Fibroblast of skin of right quadriceps (primary cell): Measurements from ENCODE around the gene PRKN.

ENCODE experiments used
- DNase-seq: peaks from one replicate; pipeline ENCODE4 v3.0.0-alpha.2; 2013

Gene PRKN

GRCh38 chr6:161424421-161424820, 1303.1 kb downstream of the PRKN start:
- DNase-seq = no peak

- DNase-seq = no peak
These were observed 1304.6 kb downstream of the PRKN start for GRCh38 chr6:161422710-161423680.

GRCh38 chr6:161418463-161418945, 1309.1 kb downstream of the PRKN start:
- peak; percentile 84 for DNase-seq

GRCh38 chr6:161417717-161418462, 1309.7 kb downstream of the PRKN start:
- DNase-seq = peak; percentile 96

GRCh38 chr6:161415302-161415855, 1312.2 kb downstream of the PRKN start:
- no peak for DNase-seq

- DNase-seq = no peak
These were observed 1312.9 kb downstream of the PRKN start for GRCh38 chr6:161414707-161415106.

- no peak for DNase-seq
These were observed 1313.4 kb downstream of the PRKN start for GRCh38 chr6:161414180-161414579.

- no peak for DNase-seq
These were observed 1314.2 kb downstream of the PRKN start for GRCh38 chr6:161413355-161413771.

GRCh38 chr6:161412795-161413194, 1314.8 kb downstream of the PRKN start:
- no peak for DNase-seq

- peak; percentile 54 for DNase-seq
These were observed 1316.2 kb downstream of the PRKN start for GRCh38 chr6:161411265-161411944.

GRCh38 chr6:161410736-161411135, 1316.8 kb downstream of the PRKN start:
- no peak for DNase-seq

- no peak for DNase-seq
These were observed 1317.5 kb downstream of the PRKN start for GRCh38 chr6:161410076-161410475.

- peak; percentile 8 for DNase-seq
These were observed 1318.2 kb downstream of the PRKN start for GRCh38 chr6:161409353-161409752.

GRCh38 chr6:161408041-161408440, 1319.5 kb downstream of the PRKN start:
- DNase-seq = no peak

GRCh38 chr6:161407581-161407980, 1320.0 kb downstream of the PRKN start:
- peak; percentile 68 for DNase-seq

- no peak for DNase-seq
These were observed 1320.5 kb downstream of the PRKN start for GRCh38 chr6:161407115-161407514.

- DNase-seq = peak; percentile 96
These were observed 1320.9 kb downstream of the PRKN start for GRCh38 chr6:161406646-161407045.

GRCh38 chr6:161405418-161405817, 1322.1 kb downstream of the PRKN start:
- no peak for DNase-seq

- DNase-seq = no peak
These were observed 1323.8 kb downstream of the PRKN start for GRCh38 chr6:161403717-161404116.

GRCh38 chr6:161401587-161402309, 1325.8 kb downstream of the PRKN start:
- DNase-seq = no peak

GRCh38 chr6:161400671-161401070, 1326.9 kb downstream of the PRKN start:
- DNase-seq = no peak

- DNase-seq = no peak
These were observed 1331.0 kb downstream of the PRKN start for GRCh38 chr6:161396539-161396938.
